A673 (cell line): ENCODE data around the gene MYO18A.

Experiments used
- CTCF ChIP-seq: fragments of 300-800, 200-600 bp; sonication (generic); conservative IDR thresholded peaks from 2 replicates; pipeline ENCODE4 v1.5.1; 2017; ENCODE audit warnings: low read depth, mild to moderate bottlenecking, antibody characterized with exemption, low read length, moderate library complexity, mixed read lengths
- EZH2 ChIP-seq: fragments of 200-600 bp; sonication (generic); IDR thresholded peaks from 2 replicates; pipeline ENCODE4 v1.6.1; 2017; ENCODE audit warnings: borderline replicate concordance, low read depth, mild to moderate bottlenecking, mixed read lengths, antibody characterized with exemption, low read length; ENCODE audit not compliant: poor library complexity, severe bottlenecking

DNA sequence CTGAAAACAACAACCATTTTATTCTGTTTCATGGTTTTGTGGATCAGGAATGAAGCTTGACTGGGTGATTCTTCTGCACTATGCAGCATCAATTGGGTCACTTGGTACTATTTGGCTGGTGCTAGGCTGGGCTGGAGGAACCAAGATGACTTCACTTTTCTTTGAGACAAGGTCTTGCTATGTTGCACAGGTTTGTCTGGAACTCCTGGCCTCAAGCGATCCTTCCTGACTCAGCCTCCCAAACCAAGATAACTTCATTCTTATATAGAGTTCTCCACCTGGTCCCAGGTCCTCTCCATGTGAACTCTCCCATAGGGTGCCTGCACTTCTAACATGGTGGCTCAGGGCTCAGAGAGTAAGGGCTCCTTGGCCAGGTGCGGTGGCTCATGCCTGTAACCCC lies 139.1 kb downstream of the MYO18A start:
- no peak for TF ChIP-seq CTCF
- TF ChIP-seq EZH2, result no peak
